ENCODE measurements around the gene ZNF282. TPM values are rescaled to one million over a fixed set of nuclear protein-coding genes. Genes with fewer than 3 reads are reported as not detected.
"Not testable (repeated sequence)": the region's sequence is repeated elsewhere in the genome, so short reads cannot be mapped to it uniquely, and the experiment has no call there.

Gene ZNF282
- total RNA-seq, 1 donor from 2014 or later: 21.4 TPM

DNA sequence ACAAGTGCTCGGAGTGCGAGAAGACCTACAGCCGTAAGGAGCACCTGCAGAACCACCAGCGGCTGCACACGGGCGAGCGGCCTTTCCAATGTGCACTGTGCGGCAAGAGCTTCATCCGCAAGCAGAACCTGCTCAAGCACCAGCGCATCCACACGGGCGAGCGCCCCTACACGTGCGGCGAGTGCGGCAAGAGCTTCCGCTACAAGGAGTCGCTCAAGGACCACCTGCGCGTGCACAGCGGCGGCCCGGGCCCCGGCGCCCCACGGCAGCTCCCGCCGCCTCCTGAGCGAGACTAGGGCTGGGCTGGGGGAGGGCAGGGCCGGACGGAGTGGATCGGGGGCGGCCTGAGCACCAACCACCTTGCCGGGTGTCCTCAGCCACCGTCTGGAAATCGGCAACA is 29.0 kb downstream of the ZNF282 start:
- DNase-seq (ENCODE audit: low read depth in 2 of 2): no peak

DNA sequence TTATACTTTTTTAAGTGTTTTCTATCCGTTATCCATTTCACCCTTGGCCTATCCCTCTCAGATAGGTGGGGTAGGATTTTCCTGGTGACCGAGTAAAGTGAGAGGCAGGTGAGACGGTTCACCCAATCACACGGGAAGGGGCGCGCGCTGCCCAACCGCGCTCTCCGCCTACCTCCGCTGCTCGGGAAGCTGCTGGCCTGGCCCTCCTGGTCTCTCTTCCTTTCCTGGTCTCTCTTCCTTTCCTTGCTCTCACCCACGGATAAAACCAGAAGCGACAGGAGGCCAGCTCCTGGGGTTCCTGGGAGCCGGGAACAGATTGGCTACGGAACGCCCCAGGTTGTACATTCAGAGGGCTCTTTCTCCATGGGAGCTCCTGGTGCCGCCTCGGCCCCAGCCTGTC is 29.8 kb downstream of the ZNF282 start:
- no peak for DNase-seq (ENCODE audit: low read depth in 2 of 2)

DNA sequence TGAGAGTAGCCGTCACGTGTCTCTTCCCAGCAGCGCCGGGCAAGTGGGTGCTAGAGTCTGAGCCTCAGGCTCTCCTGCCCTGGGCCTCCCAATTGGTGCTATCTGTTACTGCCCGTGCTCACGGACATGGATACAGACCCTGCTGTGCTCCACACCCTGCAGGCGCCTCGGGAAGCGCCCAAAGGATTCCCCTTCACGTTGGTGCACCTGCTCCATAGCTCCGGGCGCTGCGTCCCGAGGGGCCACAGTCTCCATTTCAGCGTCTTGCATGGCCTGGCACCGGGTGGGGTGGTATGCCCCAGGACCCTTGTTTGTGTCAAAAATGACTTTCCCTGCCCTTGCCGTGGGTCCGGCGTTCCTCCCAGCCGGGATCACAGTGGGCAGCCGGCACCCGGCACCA is 30.3 kb downstream of the ZNF282 start:
- DNase-seq (ENCODE audit: low read depth in 2 of 2): no peak

DNA sequence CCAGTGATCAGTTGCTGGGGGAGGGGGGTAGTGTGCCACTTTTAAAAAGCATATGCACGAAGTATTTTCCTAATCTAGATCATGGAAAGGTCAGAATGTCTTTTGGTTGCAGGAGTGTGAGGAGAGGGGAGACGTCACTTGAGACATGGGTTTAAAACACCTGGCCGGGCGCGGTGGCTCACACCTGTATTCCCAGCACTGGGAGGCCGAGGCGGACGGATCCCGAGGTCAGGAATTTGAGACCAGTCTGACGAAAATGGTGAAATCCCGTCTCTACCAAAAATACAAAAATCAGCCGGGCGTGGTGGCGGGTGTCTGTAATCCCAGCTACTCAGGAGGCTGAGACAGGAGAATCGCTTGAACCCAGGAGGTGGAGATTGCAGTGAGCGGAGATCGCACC is 31.0 kb downstream of the ZNF282 start:
- DNase-seq (ENCODE audit: low read depth in 2 of 2): not testable (repeated sequence)

DNA sequence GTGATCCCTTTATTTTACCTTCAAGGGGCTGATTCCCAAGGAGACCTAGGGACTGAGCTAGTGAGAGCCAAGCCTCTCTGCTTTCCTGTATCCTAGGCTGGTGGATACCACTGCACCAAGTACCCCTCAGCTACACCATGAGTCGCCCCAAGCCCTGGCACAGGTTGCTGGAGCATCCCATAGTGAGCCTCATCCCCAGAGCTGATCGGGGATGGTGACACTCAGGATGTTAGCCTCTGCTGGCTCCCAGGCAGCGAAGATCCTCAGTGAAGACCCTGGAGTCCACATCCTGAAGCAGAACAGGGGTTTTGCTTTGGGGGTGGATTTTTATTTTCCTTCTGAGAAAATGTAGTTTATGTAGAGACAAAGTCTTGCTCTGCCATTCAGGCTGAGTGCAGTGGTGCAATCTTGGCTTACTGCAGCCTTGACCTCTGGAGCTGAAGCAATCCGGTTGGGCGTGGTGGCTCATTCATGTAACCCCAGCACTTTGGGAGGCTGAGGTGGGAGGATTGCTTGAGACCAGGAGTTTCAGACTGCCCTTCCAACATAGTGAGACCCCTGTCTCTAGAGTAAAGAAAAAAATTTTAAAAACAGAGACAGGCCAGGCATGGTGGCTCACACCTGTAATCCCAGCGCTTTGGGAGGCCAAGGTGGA is 31.6 kb downstream of the ZNF282 start:
- no peak for DNase-seq (ENCODE audit: low read depth in 2 of 2)

DNA sequence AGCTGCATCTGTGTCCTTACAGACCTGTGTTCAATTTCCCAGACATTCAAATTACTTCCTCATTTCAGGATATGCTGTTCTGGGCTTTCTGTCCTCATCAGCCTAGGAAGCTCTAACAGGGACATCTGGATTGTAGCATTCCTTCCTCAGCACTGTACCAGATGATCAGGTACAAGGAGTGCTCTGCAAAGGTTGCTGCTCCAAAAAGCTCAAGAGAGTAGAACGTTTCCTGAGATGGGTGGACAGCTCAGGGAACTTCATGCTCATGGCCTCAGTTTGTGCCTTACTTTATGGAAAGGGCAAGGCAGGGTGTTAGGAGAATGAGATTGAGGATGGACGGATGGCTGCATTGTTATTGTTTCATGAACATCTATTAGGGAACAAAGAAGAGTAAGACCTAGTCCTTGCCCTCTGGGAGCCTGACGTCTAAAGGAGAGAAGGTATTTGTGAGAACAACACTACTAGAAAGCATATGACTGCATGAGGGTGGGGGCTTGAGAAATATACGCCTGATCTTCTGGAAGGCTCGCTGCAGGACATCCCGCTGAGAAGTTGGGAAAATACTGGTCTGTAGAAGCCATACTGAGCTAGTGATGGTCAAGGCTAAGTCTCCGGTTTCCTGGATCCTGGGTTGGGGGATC is 33.6 kb downstream of the ZNF282 start:
- no peak for DNase-seq (ENCODE audit: low read depth in 2 of 2)

DNA sequence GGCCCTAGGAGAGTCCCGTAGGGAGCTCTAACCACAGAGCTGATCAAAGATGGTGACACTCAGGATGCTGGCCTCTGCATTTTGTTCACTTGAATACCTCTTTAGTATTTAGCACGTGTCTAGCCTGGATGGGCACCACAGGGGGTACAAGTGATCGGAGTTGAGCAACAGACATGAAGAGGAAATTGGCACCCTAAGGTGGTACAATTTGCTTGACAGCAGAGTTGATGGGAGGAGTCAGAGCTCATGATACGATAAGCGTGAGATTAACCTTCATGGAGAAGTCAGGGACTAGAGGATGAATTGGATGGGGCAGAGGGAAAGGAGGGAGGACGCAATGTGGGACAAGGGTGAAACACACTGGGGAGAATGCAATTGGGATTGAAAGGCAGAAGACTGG is 34.2 kb downstream of the ZNF282 start:
- DNase-seq (ENCODE audit: low read depth in 2 of 2): no peak

DNA sequence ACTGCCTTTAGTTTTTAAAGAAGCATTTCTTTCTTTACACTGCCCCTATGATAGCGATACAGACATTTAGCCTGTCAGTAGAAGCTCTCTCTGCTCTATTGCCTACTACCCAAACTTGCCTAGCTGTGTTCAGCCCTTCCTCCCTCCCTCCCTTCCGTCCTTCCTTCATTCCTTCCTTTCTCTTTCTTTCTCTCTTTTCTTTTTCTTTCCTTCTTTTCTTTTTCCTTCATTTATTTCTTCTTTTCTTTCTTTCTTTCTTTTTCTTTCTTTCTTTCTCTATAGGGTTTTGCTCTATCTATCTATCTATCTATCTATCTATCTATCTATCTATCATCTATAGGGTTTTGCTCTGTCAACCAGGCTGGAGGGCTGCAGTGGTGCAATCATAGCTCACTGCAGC is 37.0 kb downstream of the ZNF282 start:
- DNase-seq (ENCODE audit: low read depth in 2 of 2): no peak

DNA sequence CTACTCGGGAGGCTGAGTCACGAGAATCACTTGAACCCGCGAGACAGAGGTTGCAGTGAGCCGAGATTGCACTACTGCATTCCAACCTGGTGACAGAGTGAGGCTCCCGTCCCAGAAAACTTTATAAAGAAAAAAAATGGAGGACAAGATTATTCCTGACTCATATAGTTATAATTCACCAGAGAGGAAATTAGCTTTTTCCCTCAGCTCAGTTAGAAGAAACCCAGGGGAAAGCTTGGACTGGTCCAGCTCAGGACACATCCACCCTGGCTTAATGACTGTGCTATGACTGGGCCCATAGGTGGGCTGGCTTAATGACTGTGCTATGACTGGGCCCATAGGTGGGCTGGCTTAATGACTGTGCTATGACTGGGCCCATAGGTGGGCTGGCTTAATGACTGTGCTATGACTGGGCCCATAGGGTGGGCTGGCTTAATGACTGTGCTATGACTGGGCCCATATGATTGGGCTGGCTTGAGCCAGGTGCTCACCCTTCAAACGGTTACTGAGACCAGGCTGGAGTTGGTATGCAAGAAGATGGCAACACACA is 38.4 kb downstream of the ZNF282 start:
- DNase-seq (ENCODE audit: low read depth in 2 of 2): peak in 1 of 2 donors; percentile 87

DNA sequence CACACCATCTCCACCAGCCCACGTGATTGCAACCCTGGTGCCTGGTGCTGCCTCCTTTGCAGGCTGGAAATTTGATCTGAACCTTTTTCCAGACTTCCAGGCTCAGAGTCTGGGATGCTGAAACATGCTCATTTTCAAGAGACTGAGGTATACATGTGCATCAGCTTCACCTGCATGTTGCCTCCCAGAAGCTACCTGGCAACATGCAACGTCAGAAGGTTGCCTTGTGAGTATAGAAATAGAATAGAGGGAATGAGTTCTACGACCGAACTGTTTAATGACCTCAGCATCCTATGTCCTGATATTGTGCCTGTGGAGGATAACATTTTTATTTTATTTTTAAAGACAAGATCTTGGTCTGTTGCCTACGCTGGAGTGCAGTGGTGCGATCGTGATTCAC is 42.2 kb downstream of the ZNF282 start:
- DNase-seq (ENCODE audit: low read depth in 2 of 2): no peak

DNA sequence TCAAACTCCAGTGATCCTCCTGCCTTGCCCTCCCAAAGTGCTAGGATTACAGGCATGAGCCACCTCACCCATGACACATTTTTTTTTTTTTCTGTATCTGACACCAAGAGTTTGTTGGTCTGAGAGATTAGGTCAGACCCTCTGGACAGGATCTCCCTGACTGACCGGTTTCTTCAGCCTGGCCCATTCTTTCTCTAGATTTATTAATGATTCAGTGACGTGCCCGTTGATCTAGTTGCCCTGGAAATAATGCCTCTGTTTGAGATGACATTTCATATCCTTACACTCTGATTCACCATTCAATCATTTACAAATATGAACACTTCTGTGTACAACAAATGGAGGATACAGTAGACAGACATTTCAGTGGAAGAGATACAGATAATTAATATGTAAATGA is 42.7 kb downstream of the ZNF282 start:
- peak in 1 of 2 donors; percentile 78 for DNase-seq (ENCODE audit: low read depth in 2 of 2)

DNA sequence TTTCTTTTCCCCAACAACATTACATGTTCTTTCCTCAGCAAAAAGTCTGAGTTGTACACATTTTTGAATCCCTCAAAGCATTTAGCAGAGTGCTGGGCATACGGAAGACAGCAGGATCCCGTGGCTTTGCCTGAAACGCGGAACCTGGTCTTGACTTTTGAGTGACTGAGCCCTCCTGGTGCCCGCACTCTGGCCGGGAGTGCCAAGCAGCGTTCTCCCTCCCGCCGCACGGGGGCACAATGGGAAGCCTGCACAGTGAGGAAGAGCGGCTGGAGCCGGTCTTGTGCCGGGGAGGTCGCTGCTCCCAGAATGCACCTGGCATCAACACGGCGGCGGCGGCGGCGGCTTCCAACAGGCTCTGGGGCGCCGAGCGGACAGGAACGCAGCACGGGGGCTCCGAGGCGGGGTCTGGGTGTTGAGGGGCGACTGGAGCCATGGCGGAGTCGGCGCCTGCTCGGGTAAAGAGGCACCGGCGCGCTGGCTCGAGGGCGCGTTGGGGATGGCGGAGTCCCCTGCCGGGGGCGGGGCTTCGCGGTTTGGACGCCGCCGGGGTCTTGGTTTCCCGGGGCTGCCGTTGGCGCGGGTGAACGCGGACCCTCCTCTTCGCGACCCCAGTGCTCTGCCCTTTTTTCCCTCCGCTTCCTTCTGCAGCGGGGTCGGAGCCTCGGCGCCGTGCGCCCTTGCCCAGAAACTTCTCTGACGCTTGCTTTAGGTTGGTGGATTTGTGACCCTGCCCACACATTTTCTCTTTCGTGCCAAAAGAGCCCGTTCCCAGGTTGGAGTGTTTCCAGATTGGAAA is 44.2 kb downstream of the ZNF282 start, which contains the start of gene ZNF212:
ZNF212 (plus strand) TSS at position 307 of the 799 bp plus-strand sequence; CDS start at position 435, 128 bp downstream.
- peak; percentile 92 to 93 for DNase-seq (ENCODE audit: low read depth in 2 of 2)

DNA sequence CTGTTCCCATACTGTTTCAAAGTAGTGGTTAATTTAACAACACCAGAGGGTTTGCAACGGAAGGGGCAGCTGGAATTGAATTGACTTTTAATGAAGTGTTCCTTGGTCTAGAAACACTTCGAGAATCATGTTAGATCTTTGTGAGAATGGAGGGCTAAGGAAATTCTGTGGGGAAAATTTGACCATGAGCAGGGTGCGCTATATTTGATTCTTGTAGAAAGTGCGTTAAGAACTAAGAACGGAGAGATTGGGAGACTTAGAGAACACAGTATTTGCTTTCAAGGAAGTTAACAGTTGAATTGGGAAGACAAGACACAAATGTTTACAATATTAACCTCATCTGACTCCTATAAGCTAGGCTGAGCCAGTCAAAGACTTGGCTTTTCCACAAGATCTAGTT is 45.3 kb downstream of the ZNF282 start:
- no peak for DNase-seq (ENCODE audit: low read depth in 2 of 2)

DNA sequence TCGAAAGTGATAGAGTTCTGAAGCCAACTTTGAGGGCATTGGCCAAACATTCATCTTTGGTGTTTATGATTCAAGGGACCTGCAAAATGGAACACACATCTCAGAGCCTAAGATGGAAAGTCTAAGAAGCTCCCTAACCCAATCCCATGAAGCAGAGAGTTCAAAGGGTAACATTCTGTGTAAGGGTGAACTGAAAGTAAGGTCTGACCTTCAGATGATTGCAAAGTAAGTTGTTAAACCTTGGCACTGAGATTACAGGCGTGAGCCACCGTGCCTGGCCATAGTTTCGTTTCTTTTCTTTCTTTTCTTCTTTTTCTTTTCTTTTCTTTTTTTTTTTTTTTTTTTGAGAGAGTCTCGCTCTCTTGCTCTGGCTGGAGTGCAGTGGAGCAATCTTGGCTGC is 46.4 kb downstream of the ZNF282 start:
- DNase-seq (ENCODE audit: low read depth in 2 of 2): no peak

DNA sequence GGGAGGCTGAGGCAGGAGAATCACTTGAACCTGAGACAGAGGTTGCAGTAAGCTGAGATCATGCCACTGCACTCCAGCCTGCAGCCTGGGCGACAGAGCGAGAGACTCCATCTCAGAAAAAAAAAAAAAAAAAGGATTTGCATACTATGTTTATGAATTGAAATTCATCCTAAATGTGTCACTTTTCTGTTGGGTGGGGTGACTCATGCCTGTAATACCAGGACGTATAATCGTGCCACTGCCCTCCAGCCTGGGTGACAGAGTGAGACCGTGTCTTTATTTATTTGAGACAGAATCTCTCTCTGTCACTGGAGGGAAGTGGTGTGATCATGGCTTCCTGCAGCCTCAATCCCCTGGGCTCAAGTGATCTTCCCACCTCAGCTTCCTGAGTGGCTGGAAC is 49.9 kb downstream of the ZNF282 start:
- peak in 1 of 2 donors; percentile 38 for DNase-seq (ENCODE audit: low read depth in 2 of 2)

DNA sequence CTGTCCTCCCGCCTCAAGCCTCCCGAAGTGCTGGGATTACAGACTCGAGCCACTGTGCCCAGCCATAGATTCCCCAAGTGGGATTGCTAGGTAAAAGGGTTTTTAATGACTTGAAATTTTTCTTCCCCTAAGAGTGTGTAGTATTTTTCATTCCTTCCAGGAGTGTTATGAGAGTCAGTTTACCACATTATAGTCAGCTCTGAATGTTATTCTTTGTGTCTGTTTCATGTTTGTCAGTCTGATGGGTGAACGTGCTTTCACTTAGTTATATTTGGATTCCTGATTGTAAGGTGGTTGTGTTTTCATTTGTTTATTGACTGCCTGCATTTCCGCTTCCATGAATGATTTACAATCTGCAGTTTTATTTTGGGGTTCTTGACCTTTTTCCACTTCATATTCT is 50.4 kb downstream of the ZNF282 start:
- no peak for DNase-seq (ENCODE audit: low read depth in 2 of 2)

DNA sequence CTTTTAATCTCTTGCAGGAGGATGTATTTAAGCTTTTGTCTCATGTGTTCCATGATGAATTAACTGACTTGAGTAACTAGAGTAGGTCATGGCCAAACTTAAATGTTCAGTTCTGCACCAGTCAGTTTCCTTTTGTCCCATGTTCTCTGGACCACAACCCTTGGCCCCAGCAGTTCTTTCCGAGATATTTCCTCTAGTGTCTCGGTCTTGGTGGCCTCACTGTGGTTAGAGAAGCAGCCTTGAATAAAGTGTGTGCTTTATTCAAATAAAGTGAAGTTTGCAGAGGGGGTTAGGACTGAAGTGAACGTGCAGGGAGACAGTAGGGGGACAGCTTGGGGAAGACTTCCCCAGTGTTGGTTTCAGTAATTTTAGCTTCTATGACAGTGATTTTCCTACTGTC is 53.4 kb downstream of the ZNF282 start:
- DNase-seq (ENCODE audit: low read depth in 2 of 2): no peak

DNA sequence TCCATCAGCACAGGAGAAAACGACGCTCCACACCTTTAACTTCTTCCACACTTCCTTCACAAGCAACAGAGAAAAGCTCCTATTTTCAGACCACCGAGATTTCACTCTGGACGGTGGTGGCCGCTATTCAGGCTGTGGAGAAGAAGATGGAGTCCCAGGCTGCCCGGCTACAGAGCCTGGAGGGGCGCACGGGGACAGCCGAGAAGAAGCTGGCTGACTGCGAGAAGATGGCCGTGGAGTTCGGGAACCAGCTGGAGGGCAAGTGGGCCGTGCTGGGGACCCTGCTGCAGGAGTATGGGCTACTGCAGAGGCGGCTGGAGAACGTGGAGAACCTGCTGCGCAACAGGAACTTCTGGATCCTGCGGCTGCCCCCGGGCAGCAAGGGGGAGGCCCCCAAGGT is 54.8 kb downstream of the ZNF282 start:
- not testable (repeated sequence) for DNase-seq (ENCODE audit: low read depth in 2 of 2)

DNA sequence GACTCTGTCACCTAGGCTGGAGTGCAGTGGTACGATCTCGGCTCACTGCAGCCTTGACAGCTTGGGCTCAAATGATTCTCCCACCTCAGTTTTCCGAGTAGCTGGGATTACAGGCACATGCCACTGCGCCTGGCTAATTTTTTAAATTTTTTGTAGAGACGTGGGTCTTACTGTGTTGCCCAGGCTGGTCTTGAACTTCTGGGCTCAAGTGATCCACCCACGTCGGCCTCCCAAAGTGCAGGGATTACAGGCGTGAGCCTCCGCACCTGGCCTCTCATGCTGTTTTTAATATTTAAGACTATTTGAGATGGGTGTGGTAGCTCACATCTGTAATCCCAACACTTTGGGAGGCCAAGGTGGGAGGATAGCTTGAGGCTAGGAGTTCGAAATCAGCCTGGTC is 56.2 kb downstream of the ZNF282 start:
- not testable (repeated sequence) for DNase-seq (ENCODE audit: low read depth in 2 of 2)

DNA sequence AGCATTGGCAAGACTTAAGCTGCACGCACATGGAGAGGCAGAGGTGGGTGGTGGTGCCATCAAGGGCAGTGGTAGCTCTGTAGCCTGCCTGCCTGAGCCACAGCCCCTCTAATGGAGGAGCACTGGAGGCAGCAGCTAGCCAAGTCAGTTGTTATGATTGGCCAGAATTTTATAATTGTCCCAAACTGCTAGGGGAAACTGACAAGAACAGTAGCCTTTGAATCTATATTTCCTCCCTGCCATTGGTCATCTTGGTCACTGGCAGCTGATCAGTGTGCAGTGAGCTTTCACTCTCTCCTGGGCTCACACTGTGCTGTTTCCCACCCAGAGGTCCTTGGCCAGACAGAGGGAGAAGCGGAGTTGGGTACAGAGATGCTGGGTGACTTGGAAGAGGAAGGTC is 57.0 kb downstream of the ZNF282 start:
- DNase-seq (ENCODE audit: low read depth in 2 of 2): peak in 1 of 2 donors; percentile 81

DNA sequence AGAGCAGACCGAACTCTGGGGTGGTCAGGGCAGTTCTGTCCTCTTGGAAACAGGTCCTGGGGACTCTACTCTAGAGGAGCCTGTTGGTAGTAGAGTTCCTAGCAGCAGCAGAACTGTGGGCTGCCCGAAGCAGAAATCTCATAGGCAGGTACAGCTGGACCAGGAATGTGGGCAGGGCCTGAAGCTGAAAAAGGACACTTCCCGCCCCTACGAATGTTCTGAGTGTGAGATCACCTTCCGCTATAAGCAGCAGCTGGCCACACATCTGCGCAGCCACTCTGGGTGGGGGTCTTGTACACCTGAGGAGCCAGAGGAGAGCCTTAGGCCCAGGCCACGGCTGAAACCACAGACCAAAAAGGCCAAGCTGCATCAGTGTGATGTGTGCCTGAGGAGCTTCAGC is 58.3 kb downstream of the ZNF282 start:
- no peak for DNase-seq (ENCODE audit: low read depth in 2 of 2)

DNA sequence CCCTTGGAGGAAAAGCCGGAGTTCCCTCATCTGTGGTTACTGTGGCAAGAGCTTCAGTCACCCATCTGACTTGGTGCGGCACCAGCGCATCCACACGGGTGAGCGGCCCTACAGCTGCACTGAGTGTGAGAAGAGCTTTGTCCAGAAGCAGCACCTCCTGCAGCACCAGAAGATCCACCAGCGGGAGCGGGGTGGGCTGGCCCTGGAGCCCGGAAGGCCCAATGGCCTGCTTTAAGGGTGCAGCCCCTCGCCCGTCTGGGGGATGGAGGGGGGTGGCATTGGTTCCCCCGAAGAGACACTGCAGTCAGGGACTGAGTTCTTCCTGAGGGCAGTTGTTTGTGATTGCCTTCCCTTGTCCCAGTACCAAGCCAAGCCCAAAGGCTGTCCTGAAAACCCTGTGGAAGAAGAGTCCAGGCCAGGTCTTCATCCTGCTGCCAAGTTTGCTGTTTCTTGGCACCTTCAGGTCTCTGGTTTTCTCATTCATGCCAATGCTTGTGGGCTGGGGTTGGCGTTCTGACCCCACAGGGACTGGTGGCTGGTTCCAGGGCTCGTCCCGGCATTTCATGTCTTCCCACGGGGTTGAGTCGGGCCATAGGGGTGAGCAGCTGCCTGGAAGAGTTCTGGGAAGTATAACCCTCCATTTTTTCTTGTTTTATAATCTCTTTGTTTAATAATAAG is 59.0 kb downstream of the ZNF282 start:
- no peak for DNase-seq (ENCODE audit: low read depth in 2 of 2)
